ENCODE data around the gene ACTR5.

- TF ChIP-seq, protein P1, sequence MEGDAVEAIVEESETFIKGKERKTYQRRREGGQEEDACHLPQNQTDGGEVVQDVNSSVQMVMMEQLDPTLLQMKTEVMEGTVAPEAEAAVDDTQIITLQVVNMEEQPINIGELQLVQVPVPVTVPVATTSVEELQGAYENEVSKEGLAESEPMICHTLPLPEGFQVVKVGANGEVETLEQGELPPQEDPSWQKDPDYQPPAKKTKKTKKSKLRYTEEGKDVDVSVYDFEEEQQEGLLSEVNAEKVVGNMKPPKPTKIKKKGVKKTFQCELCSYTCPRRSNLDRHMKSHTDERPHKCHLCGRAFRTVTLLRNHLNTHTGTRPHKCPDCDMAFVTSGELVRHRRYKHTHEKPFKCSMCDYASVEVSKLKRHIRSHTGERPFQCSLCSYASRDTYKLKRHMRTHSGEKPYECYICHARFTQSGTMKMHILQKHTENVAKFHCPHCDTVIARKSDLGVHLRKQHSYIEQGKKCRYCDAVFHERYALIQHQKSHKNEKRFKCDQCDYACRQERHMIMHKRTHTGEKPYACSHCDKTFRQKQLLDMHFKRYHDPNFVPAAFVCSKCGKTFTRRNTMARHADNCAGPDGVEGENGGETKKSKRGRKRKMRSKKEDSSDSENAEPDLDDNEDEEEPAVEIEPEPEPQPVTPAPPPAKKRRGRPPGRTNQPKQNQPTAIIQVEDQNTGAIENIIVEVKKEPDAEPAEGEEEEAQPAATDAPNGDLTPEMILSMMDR (IDR thresholded peaks at IDR 0.05 in 2 of 3, conservative IDR thresholded peaks at IDR 0.05 in 1 of 3; ENCODE audit: borderline replicate concordance in 1 of 3, insufficient read depth in 1 of 3, low read depth in 2 of 3, low read length in 2 of 3): no peak
- no peak for TF ChIP-seq EZH2 (IDR thresholded peaks at IDR 0.05)
- TF ChIP-seq POLR2AphosphoS5 (IDR thresholded peaks at IDR 0.05; ENCODE audit: low read depth, low read length): no peak
- TF ChIP-seq SP1 (IDR thresholded peaks at IDR 0.05; ENCODE audit: low read depth): no peak
- no peak for TF ChIP-seq POLR2A (IDR thresholded peaks at IDR 0.05; ENCODE audit: borderline replicate concordance, extremely low read depth, insufficient read depth, insufficient read length)
- TF ChIP-seq SRF (IDR thresholded peaks at IDR 0.05; ENCODE audit: low read depth): no peak
- no peak for TF ChIP-seq ATF3 (IDR thresholded peaks at IDR 0.05)
- TF ChIP-seq EZH2phosphoT487 (IDR thresholded peaks at IDR 0.05; ENCODE audit: borderline replicate concordance): no peak
- TF ChIP-seq, protein P2, sequence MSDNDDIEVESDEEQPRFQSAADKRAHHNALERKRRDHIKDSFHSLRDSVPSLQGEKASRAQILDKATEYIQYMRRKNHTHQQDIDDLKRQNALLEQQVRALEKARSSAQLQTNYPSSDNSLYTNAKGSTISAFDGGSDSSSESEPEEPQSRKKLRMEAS (IDR thresholded peaks at IDR 0.05): no peak
- TF ChIP-seq RAD21 (IDR thresholded peaks at IDR 0.05; ENCODE audit: low read depth): no peak
- TF ChIP-seq, protein P3, sequence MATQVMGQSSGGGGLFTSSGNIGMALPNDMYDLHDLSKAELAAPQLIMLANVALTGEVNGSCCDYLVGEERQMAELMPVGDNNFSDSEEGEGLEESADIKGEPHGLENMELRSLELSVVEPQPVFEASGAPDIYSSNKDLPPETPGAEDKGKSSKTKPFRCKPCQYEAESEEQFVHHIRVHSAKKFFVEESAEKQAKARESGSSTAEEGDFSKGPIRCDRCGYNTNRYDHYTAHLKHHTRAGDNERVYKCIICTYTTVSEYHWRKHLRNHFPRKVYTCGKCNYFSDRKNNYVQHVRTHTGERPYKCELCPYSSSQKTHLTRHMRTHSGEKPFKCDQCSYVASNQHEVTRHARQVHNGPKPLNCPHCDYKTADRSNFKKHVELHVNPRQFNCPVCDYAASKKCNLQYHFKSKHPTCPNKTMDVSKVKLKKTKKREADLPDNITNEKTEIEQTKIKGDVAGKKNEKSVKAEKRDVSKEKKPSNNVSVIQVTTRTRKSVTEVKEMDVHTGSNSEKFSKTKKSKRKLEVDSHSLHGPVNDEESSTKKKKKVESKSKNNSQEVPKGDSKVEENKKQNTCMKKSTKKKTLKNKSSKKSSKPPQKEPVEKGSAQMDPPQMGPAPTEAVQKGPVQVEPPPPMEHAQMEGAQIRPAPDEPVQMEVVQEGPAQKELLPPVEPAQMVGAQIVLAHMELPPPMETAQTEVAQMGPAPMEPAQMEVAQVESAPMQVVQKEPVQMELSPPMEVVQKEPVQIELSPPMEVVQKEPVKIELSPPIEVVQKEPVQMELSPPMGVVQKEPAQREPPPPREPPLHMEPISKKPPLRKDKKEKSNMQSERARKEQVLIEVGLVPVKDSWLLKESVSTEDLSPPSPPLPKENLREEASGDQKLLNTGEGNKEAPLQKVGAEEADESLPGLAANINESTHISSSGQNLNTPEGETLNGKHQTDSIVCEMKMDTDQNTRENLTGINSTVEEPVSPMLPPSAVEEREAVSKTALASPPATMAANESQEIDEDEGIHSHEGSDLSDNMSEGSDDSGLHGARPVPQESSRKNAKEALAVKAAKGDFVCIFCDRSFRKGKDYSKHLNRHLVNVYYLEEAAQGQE (IDR thresholded peaks at IDR 0.05; ENCODE audit: low read depth): no peak
Observed at GRCh38 chr20:38724626-38725147, 23.6 kb upstream of the ACTR5 start.

All from HCT116 (cell line).